ENCODE results near the gene SLIT3.

SLIT3 gene

DNA sequence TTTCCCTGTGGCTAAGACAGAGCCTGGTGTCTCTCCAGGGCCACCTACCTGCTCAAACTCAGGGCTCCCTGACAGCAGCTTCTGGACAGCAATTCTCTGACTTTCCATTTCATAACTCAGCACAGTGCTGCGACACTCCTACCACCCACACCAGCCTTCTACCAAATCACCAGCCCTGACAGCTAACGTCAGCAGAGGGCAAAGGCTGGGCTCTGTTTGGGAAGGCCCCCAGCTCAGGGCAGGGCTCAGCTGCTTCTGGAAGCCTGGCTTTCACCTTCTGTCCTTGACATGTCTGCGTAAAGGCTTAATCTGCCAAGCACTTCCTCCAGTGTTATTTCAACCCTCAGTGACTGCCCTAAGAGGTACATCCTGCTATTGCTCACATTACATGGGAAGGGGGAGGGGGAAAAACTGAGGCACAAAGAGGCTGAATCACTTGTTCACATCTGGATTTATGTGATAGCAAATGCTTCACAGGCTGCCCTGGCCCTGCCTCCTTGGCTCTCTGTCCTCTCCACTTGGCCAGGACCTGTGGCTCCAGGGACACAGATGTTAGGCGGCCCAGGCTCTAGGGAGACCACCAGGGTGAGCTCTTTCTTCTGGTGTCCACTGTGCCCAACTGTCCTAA is 619.3 kb downstream of the SLIT3 start:
- DNase-seq = no peak

DNA sequence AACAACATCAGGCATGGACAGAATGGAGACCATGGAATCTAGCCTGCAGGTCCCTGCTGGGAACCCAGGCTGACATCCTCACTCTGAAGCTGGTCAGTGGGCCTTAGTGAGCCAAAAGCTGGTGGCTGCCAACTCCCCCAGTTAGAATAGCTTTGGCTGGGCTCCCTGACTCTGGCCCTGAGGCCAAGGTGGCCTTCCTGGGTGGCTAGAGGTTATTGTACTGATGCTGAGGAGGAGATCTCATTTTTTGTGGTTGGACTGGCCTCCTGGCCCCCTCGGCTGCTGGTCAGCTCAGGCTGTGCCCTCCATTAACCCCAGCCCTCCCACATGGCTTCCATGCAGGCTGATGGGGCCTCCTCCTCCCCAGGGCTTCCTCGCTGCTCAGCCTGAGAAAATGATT is 620.5 kb downstream of the SLIT3 start:
- no peak for DNase-seq

DNA sequence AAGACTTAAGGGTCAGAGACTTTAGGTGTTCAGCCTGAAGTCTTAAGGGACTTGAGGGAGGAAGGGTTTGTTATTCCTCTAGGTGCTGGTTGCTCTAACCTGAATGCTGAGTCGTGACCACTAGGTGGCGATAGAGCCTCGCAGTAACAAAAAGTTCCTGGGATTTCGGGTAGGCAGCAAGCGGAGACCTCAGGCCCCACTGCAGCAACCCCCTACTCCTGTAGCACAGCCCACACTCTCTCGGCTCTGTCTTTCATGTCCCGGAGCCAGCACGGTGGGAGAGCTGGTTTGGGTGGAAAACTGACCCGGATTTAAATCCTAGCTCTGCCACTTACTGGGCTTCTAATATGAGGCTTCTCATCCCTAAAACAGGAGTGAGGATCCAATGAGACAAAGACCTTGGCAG is 621.4 kb downstream of the SLIT3 start:
- peak; percentile 37 for DNase-seq

DNA sequence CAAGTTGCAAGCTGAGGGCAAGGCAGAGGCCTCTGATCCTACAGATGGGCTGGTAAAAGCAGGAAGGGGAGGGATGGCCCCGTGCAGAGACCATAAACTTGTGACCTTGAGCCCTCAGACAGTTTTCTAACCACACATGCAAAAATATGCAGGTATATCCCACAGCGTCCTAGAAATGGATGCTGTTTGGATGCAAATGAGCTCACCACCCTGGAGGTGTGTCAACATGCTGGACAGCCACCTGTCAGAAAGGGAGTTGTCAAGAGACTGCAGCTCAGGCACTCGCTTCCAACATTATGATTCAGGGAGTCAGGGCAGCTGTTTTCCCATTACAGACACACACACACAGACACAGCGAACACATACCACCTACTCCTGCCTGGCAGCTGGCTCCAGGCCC is 624.4 kb downstream of the SLIT3 start:
- no peak for DNase-seq

DNA sequence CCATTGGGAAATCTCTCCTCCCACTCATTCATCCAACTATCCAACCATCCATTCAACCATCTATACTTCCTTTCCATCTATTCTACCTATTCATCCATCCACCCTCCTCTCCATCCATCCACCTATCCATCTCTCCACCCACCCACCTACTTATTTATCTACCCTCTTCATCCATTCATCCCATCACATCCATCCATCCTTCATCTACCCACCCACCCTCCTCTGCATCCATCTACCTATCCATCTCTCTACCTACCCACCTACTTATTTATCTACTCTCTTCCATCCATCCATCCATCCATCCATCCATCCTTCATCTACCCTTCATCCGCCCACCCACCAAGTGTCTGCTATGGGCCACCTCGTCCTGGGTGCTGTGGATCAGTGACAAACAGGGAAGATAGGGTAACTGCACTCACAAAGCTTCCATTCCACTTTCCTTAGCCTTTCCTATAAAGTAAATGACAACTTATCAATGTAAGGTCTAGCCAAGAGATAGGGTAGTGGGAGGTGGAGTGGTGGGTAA is 625.0 kb downstream of the SLIT3 start:
- DNase-seq = no peak

DNA sequence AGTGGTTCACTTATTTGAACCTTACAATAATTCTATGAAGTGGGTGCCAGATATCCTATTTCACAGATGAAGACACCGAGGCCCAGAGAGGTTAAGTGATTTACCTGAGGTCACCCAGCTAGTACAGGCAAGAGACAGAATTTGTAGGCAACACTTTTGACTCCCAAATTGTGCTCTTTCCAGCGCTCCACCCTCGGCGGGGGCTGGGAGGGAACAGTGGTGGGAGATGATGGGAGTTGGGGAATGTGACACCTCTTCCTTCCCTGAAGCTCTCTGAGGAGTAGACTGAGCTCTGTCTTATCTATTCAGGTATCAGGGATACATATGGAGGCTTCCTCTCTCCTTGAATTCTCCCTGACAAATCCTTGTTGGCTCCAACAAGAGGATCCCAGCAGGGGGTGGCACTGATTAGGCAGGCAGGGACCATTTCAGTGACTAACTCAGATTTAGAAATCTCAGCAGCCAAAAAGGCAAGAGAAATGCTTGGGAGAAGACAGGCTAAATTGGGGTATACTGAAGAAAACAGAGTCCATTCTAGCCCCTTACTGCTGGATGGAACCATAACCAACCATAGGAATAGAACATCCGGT is 626.0 kb downstream of the SLIT3 start:
- no peak for DNase-seq

DNA sequence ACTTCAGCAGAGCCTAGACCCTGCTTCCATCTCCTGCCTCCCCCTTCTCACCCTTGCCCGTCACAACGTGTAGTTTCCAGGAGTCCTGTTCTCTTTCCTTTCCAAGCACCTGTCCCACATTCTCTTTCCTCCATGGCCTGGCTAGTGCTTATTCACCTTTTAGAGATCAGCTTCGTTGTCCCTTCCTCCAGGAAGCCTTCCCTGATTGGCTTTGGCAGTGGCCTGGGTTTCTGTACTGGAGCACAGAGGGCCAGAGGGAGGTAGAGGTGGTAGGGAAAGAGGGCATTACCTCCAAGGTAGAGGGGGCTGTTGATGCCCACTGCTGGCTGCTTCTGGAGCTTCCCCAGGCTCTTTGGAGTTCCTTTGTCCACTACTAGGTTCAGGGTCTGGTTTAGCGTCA is 628.1 kb downstream of the SLIT3 start:
- DNase-seq = no peak

DNA sequence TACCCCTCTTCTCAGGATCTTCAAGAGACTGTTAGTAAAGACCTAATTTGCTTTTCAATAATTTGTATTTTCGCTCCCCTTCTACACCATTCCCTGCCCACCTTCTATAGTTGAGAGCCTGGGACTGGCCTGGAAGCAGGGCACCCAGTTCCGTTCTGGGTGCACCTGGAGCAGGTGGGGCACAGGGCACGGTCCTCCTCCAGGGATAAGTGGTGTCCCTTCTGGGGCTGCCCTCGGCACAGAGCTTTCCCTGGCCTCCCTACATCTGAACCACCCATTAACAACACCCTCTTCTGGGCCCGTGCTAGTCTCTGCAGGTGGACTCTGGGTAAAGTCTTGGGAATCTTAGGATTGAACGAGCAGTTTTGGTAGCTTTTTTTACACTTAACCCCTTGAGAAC is 628.9 kb downstream of the SLIT3 start:
- DNase-seq = no peak

DNA sequence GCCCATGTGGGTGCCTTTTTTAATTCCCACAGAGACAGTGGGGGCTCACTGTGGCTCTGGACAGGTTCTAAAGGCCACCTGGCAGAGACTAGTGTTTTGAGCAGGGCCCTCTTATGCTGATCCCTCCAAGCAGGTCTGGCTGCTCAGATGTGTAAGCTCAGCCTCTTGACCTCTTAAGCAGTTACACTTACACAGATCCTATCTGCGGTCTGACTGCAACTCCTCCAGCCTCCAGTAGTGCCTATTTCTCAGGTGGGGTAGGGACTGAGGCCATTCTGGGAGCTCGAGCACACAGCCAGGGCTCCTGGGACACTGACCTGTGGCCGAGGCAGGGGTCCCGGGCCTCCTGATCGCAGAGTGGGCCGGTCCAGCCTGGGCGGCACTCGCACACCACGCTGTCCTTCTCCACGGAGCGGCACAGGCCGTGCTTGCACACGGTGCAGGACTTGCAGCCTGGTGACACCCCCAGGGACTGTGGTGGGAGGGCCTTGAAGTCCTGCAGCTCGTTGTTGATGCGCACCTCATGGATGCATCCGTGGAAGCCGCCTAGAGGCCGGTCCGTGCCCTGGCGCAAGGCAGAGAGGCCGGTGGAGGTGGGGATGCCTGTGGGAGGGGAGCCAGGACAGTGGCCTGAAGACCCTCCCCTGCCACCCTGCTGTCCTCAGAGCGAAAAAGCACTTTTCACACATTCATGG is 629.9 kb downstream of the SLIT3 start:
- no peak for DNase-seq

DNA sequence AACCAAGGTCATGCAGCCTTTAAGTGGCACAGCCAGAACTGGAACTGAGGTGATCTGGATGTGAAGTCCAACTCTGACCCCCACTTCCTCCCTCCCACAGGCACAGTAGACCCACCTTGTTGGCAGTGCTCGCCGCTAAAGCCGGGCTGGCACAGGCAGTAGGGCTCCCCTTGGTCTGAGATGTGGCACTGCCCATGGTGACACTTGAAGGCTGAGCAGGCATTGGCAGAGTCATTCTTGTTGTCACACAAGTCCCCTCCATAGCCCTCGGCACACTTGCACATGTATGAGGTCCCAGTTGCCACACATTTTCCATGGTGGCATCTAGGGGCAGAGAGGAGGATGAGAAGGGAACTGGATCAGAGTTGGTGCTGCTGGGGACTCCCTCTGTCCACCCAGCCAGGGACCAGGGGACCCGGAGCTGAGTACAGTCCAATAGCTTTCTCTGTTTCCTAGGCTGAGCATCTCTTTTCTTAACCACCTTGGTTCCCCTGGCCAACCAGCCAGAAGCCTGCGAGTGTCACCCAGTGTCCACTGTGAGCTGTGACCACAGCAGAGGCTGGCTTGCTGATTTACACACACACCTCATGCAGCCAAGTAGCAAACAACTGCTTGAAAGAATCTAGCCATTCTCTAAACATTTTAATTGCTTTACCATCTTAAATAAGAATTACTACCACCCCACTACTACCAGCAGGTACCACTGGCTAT is 631.1 kb downstream of the SLIT3 start:
- DNase-seq = no peak

DNA sequence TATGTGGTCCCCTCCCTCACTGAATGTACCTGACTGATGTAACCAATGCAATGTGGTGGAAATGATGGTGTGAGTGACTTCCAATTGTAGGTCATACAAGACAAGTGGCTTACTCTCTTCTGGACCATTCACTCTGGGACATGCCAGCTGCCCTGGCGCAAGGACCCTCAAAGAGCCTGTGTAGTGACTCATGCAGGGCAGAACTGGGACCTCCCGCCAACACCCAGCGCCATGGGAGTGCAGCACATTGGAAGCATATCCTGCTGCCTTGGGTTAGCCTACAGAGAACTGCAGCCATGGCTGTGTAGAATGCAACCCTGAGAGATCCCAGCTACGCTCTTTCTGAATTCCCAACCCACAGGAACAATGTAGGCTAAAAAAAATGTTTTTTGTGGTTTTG is 631.8 kb downstream of the SLIT3 start:
- DNase-seq = no peak

DNA sequence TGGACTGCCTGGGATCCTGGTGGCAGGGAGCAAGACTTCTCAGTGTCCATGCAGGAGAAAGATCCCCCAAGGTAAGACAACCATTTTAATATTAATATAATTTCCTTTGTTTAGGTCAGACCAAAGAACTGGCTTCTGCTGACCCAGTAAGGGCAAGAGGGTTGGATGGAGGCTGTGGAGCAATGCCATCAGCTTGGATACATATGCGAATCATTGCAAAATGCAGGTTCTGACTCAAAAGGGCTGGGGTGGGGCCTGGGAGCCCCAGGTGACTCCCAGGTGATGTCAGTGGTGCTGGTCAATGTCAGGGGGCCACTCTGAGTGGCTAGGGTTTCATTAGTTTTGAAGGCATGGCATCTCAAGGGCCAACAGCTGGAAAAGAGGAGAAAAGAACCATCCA is 632.9 kb downstream of the SLIT3 start:
- no peak for DNase-seq

DNA sequence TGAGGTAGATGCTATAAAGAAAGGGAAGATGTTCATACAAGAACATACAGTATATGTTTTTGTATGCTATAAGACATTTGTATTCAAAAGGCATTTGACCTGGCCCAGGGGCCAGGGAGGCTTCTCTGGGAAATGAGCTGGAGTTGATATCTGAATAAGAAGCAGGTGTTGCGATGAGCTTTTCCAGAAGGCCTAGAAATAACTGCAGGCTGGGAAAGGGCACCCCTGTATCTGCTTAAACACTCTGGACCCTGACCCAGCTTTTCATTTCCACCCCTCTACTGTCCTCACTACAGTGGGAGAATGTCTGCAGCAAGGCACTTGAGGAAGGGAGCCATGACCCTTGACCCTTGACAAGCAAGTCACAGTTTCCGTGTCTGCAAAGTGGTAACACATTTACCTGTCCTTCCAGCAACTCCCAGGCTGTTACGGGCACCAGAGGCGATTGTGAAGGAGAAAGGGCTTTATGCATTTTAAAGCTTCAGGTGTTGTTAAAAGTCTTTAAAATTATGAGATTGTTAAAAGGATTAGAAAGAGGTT is 633.6 kb downstream of the SLIT3 start:
- DNase-seq = no peak

DNA sequence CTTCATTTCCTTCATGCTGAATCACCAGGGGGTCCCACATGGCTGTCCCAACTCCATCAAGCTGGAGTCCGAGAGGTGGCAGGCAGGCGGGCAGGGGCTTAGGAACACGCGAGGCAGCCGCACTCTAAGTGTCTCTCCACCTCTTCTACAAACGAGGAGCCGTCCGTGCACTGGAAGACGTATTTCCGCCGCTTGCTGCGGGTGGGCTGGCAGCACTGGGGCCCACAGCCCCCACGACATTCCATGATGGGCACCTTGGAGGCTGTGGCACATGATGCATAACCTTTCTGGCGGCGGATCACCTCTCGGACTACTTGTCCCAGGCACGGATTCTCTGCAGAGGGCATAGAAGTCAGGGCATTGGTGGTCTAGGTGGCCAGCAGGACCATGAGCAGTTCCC is 634.6 kb downstream of the SLIT3 start:
- no peak for DNase-seq

DNA sequence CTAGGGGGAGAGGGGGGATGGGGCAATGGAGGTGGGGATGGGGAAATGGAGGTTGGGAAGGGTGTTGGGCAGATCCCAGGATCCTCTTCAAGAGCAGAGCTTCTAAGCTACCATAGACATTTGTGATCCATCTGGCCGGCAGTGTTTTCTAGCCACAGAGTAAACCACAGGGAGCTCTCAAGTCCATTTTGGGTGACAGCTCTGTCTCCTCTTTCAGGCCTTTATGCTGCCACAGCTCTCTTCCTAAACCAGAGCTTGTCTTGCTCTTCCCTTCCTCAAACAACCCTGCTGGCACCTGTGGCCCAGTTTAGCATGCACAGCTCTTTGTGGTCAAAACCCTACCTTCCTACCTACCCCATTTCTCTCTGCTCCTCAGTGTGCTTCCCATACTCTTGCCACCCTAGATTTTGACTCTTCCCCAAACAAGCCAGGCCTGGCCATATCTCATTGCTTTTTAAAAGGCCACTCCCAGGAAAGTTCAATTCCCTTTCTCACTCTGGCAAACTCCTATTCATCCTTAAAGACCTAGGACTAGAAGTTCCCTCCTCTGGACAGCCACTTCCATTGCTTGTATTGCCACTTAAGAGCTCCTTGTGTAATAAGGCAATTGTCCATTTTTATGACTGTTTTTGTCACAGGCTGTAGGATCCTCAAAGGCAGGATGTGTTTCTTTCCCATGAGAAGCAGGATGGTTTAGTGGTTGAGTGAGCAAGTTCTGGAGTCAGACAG is 637.5 kb downstream of the SLIT3 start:
- DNase-seq = no peak

DNA sequence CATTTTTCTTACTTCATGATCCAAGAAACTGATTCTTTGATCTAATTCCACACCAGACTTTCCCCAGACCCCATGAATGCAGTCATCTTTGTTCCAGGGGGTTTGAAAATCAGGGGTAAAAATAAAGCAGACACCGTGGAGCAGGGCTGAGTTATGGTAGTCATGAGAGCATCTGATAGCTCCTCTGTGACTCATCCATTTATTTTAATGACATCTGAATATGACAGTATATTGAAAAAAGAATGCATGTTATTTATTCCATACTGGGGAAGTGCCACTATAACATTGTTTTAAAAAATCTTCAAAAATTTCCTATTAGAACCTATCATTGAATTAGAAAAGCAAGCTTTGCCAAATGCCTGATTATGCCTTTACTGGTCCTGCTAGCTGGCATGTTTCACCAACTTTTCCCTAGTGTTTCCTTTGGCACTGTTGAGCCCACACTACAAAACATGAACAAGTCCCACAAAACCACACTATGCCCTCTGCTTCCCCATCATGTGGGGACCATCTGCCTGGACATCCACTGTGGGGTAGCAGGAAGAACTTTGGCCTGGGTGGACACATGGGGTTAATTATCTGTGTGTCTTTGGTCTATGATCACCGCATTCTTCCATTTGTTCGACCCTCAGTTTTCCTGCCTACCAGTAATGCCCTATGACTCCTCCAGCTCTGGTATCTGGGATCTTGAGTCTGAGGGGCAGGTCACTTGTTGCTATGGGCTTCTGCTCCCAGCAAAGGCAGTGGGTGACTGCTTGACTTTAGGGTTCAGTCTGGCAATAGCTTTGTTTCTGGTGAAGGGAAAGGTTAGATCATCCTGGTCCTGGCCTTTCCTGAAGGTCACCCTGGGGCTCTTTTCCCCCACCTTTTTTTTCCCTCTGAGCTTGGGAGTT is 639.1 kb downstream of the SLIT3 start:
- DNase-seq = no peak

DNA sequence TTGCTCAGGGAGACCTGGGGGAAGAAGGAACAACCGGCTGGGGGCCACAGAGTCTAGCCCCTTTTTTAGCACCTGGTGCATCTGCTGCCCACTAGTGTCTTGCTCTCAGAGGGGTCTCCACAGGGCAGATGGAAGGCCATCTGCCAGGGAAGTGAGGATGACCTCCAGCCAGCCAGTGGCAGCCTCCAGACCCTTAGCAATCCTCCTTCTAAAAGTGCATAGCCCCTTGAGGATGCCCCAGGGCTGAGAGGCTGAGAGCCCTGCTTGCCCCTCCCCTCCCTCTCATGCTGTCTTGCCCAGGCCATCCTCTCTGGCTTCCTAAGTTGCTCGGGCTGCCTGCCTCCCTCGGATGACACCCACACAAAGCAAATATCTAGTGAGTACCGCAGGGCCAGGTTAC is 640.2 kb downstream of the SLIT3 start:
- no peak for DNase-seq

DNA sequence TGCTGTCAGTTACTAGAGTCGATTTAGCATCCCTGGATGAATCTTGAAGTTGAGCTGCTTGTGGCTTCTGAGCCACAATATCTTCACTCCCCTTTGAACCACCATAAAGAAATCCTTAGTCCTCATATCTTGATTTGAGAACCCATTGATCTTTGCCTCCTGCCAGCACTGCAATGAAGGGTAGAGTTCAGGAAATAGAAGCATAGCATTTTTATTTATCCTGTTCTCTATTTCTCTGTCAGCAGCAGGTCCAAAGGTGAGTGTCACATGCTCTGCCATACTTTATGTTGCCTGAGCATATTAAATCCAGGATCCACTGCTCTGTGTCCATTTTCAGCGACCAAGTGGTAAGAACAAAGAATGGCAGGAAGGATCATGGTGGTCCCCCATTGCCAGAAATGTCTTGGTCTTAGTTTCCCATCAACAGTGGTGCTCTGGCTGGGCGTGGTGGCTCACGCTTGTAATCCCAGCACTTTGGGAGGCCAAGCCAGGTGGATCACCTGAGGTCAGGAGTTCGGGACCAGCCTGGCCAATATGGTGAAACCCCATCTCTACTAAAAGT is 641.6 kb downstream of the SLIT3 start:
- no peak for DNase-seq

DNA sequence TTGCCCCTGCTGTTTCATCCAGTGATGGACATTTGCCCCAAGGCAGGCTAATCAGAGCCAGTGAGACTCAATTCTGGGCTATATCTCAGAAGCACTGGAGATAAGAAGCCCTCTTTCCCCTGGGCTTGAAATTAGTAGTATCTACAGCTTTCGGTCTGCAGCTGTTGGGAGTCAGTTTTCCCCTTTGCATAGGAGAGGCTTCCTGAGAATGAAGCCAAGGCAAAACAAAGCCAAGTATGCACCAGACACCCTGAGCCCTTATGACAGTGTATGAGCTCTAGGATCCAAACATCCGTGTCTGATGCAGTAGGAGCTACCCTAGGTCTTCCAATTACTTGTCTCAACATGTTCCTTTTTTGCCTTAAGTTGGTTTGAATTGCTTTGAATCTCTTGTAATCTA is 642.5 kb downstream of the SLIT3 start:
- DNase-seq = no peak

DNA sequence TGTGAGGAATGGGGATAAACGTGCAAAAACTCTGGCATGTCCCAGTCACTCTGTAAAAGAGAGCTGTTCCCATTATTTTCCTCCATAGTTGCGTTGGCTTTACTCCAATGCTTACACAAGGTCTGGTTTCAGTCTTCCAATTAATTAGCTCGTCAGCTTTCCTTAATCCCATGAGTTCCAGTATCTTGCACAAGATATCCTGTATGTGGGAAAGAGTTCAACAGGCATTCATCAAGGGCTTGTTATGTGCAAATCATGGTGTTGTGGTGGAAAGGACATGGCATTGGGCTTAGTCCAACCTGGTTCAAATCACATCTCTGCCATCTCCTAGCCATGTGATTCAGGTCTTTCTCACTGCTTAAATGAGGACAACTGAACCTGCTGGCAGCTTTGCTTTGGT is 644.3 kb downstream of the SLIT3 start:
- no peak for DNase-seq

DNA sequence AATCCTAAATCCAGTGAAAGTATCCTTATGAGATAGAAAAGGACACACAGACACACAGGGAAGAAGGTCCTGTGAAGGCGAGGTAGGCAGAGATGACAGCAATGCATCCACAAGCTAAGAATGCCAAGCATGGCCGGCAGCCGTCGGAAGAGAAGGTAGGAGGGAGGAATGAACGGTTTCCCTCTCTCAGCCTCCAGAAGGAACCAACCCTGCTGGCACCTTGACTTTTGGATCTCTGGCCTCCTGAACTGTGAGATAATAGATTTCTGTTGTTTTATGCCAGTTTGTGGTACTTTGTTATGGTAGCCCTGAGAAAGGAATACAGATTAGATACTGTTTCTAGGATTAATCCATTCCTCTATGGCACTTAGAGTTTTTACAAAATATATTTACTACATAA is 645.6 kb downstream of the SLIT3 start:
- no peak for DNase-seq

Data from NCI-H748 treated with DMSO at 0.1 percent for 48 hours (cell line).